Astrocyte of the spinal cord (primary cell): ENCODE data around the gene COL5A1.

ENCODE experiments used
- DNase-seq: peaks from one replicate; pipeline ENCODE4 v3.0.0; 2011; ENCODE audit warnings: low read depth, low spot score
- H3K4me3 ChIP-seq: 2 replicates; pipeline ENCODE4 v1.5.1; 2011; ENCODE audit warnings: low read depth, mild to moderate bottlenecking, low read length, moderate library complexity
- in situ Hi-C: cut with HindIII; loops from 2 replicates; pipeline ENCODE4 v1.10.0; 2017; ENCODE audit warnings: low sequenced_read_pairs
- TF ChIP-seq, protein P1 (sequence below): IDR thresholded peaks from 2 replicates; pipeline ENCODE4 v1.5.1; 2012; ENCODE audit warnings: low read depth, mild to moderate bottlenecking, low read length, inconsistent platforms

Gene COL5A1

GRCh38 chr9:134867917-134868750 lies 226.5 kb downstream of the COL5A1 start:
- no peak for DNase-seq
- in situ Hi-C loops: no loop called here
- no peak overlapping the region for H3K4me3 ChIP-seq
- TF ChIP-seq, protein P1, sequence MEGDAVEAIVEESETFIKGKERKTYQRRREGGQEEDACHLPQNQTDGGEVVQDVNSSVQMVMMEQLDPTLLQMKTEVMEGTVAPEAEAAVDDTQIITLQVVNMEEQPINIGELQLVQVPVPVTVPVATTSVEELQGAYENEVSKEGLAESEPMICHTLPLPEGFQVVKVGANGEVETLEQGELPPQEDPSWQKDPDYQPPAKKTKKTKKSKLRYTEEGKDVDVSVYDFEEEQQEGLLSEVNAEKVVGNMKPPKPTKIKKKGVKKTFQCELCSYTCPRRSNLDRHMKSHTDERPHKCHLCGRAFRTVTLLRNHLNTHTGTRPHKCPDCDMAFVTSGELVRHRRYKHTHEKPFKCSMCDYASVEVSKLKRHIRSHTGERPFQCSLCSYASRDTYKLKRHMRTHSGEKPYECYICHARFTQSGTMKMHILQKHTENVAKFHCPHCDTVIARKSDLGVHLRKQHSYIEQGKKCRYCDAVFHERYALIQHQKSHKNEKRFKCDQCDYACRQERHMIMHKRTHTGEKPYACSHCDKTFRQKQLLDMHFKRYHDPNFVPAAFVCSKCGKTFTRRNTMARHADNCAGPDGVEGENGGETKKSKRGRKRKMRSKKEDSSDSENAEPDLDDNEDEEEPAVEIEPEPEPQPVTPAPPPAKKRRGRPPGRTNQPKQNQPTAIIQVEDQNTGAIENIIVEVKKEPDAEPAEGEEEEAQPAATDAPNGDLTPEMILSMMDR: no peak

GRCh38 chr9:134868751-134869553 lies 227.3 kb downstream of the COL5A1 start:
- H3K4me3 ChIP-seq: no peak overlapping the region
- DNase-seq: no peak
- in situ Hi-C loops: no loop called here
- TF ChIP-seq, protein P1: no peak

GRCh38 chr9:134869554-134870300 lies 228.1 kb downstream of the COL5A1 start:
- no peak overlapping the region for H3K4me3 ChIP-seq
- in situ Hi-C loops: no loop called here
- TF ChIP-seq, protein P1: no peak
- no peak for DNase-seq

DNA sequence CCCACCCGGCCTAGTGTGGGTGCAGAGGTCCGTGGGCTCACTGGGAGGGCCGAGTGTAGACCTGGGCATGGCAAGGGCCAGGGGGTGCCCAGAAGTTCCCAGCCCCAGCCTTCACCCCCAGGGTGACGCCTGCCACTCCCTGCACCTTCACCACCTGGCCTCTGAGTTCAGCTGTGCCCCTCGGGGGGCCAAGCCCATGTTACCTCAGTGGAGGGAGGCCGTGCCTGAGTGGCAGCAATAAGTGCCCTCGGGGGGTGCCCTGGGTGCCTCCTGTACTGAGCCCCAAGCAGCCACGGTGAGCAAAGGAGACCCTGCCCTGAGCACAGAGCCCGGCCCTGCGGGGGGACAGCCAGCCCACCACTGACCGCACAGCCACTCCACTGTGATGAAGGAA lies 228.7 kb downstream of the COL5A1 start:
- TF ChIP-seq, protein P1: no peak
- no peak for DNase-seq
- in situ Hi-C loops: no loop called here
- H3K4me3 ChIP-seq: no peak overlapping the region

DNA sequence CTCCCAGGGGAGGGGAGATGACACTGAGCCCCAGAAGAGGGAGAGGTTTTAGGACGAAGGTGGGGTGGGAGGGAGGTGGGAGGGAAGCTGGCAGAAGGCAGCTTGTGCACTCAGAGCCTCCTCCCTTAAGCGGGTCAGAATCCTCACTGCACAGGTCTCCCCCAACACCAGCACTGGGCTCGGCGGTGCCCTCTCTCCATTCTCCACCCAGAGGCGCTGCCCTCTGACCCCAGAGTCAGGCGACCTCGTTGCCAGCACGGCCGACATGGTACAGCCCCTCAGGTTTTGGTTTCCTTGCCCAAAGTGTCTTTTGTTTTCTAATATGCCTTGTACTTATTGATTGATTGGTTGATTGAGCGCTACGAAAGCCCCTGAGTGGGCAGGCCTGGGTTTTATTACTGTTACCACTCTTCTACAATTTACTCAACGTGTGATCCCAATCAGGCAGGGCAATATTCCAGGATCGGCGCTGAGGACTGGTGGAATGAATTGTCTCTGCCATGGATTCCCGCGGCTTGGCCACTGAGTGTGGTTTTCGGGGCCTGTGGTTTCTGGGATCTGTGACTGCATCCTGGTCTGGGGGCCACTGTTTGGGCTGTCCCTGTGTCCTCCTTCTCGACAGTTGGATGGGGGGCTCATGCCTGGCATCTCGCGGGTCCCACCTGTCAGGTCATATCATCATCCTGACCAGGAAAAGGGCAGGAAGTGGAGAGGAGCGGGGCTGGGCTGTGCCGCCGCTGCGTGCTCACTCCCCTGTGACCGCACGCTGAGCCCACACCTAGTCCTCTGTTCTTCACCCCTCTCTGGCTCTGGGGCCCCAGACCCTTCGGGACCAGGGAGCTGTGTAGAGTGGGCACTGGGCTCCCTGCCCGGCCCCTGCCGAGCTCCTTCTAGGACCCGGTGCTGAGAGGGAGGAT lies 229.4 kb downstream of the COL5A1 start:
- no peak for DNase-seq
- in situ Hi-C loops: no loop called here
- TF ChIP-seq, protein P1: no peak
- no peak overlapping the region for H3K4me3 ChIP-seq
